ENCODE measurements around the gene PTPN5.

PTPN5 gene

DNA sequence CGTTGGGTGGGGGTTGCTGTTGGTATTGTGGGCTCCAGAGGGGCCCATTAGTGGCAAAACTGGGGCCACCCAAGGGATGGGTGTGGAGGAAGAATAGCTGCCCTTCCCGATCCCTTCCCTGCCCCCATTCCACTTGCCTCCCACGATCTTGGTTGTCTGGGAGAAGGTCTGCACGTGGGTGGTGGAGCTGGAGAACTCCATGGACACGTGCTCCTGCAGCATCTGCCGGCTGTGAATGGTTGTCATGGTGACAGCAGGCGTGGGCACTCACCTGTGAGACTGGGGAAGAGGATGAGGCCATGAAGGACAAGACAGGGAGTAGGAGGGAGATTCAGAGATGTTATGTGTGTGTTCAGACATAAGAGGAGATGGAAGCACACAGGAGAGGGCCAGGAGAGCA is 67.6 kb downstream of the PTPN5 start:
- TF ChIP-seq REST (IDR thresholded peaks at IDR 0.05; ENCODE audit: insufficient replicate concordance, low read depth) (no peak), POLR2AphosphoS5 (IDR thresholded peaks at IDR 0.05; ENCODE audit: low read depth) (no peak), GABPA (IDR thresholded peaks at IDR 0.05; ENCODE audit: low read depth) (no peak), SPI1 (IDR thresholded peaks at IDR 0.05; ENCODE audit: borderline replicate concordance, low read depth) (no peak), CTCF (IDR thresholded peaks at IDR 0.05; ENCODE audit: insufficient read depth, low read length) (no peak)
- Histone ChIP-seq H3K27me3 (ENCODE audit: insufficient read depth, poor library complexity, severe bottlenecking) (peaks cover 17% of the 10 kb centered on the region), H3K4me3 (replicated peaks; ENCODE audit: insufficient read depth, low read length) (no peak overlapping the region), H3K27ac (replicated peaks) (no peak overlapping the region)
- DNase-seq (ENCODE audit: low read depth in 1 of 2, low spot score in 1 of 2): no peak

DNA sequence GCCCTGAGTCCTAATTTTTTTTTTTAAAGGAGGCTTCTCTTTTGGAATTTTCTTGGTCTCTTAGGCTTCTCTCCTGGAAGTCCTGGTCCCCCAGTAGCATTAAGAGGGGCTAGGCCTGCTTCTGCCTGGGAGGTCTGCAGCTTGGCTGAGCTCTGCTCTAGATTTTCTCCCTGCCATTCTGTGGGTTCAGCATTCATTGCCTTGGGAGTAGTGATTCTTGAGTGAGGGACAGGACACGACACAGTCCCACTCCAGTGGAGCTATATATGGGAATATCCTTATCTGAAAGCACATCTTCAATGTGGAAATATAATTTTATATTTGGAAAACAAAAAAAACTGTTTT is 69.3 kb downstream of the PTPN5 start:
- no peak for DNase-seq (ENCODE audit: low read depth in 1 of 2, low spot score in 1 of 2)
- Histone ChIP-seq H3K27ac (replicated peaks) (no peak overlapping the region), H3K4me3 (replicated peaks; ENCODE audit: insufficient read depth, low read length) (no peak overlapping the region), H3K27me3 (ENCODE audit: insufficient read depth, poor library complexity, severe bottlenecking) (peaks cover 16% of the 10 kb centered on the region)
- TF ChIP-seq GABPA (IDR thresholded peaks at IDR 0.05; ENCODE audit: low read depth): no peak
- no peak for TF ChIP-seq POLR2AphosphoS5 (IDR thresholded peaks at IDR 0.05; ENCODE audit: low read depth)
- TF ChIP-seq SPI1 (IDR thresholded peaks at IDR 0.05; ENCODE audit: borderline replicate concordance, low read depth): no peak
- TF ChIP-seq CTCF (IDR thresholded peaks at IDR 0.05; ENCODE audit: insufficient read depth, low read length): no peak
- TF ChIP-seq REST (IDR thresholded peaks at IDR 0.05; ENCODE audit: insufficient replicate concordance, low read depth): no peak

DNA sequence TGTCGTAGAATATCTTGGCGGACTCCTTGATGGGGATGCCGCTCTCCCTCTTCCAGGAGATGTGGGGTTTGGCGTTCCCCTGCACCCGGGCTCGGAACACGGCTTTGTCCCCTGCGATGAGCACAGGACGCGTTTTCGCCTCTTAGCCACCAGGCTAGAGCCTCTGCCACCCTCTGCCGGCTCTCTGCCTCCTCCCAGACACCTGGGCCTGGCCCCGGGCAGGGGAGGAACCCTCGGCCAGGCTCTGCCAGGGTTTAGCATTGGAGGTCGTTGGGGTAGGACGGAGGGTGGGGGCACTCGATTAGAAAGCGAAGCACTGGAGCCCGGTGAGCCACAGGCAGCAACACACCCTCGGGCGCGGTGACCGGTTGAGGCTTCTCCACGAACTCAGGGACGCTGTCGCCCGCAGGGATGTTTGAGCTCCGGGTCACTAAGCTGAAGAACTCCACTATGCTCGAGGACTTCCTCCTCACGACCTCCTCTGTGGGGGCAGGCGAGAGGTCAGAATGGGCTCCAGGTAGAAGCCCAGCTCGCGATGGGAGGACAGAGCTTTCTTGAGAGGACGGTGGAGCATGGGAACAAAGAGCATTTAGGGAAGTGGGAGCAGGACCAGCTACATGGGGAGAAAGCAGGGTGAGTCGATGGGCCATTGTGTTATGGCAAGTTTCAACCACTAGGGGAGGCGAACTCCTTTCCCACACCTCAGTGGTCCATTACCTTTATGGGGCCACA is 69.9 kb downstream of the PTPN5 start:
- Histone ChIP-seq H3K4me3 (replicated peaks; ENCODE audit: insufficient read depth, low read length) (no peak overlapping the region), H3K27me3 (ENCODE audit: insufficient read depth, poor library complexity, severe bottlenecking) (peaks cover 16% of the 10 kb centered on the region), H3K27ac (replicated peaks) (no peak overlapping the region)
- TF ChIP-seq GABPA (IDR thresholded peaks at IDR 0.05; ENCODE audit: low read depth): no peak
- TF ChIP-seq REST (IDR thresholded peaks at IDR 0.05; ENCODE audit: insufficient replicate concordance, low read depth): no peak
- peak; percentile 82 for TF ChIP-seq SPI1 (IDR thresholded peaks at IDR 0.05; ENCODE audit: borderline replicate concordance, low read depth)
- TF ChIP-seq CTCF (IDR thresholded peaks at IDR 0.05; ENCODE audit: insufficient read depth, low read length): peak; percentile 89
- no peak for TF ChIP-seq POLR2AphosphoS5 (IDR thresholded peaks at IDR 0.05; ENCODE audit: low read depth)
- DNase-seq (ENCODE audit: low read depth in 1 of 2, low spot score in 1 of 2): peak; percentile 27 to 38

Measured in HL-60 (cell line).